ENCODE results near the gene ECHDC3. TPM values are rescaled to one million over a fixed set of nuclear protein-coding genes. Genes with fewer than 3 reads are reported as not detected.

Gene ECHDC3
- total and polyA plus RNA-seq, 2 of the 13 experiments (the other 11 are each of a cell fraction or from before 2014, with no cell fraction given): not detected

GRCh38 chr10:11715815-11716494 lies 26.2 kb upstream of the ECHDC3 start (continued):
- TF ChIP-seq, protein P1, sequence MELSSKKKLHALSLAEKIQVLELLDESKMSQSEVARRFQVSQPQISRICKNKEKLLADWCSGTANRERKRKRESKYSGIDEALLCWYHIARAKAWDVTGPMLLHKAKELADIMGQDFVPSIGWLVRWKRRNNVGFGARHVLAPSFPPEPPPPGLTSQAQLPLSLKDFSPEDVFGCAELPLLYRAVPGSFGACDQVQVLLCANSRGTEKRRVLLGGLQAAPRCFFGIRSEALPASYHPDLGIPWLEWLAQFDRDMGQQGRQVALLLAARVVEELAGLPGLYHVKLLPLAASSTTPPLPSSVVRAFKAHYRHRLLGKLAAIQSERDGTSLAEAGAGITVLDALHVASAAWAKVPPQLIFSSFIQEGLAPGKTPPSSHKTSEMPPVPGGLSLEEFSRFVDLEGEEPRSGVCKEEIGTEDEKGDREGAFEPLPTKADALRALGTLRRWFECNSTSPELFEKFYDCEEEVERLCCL (CRISPR knock-in tag; IDR thresholded peaks at IDR 0.05; ENCODE audit: borderline replicate concordance): 0 out of 2 replicates have a peak, but pooled peaks have one; percentile 41
- TF ChIP-seq SNRNP70 (IDR thresholded peaks at IDR 0.05; ENCODE audit: low read depth, low read length): no peak
- no peak for TF ChIP-seq KAT2B (IDR thresholded peaks at IDR 0.05; ENCODE audit: borderline replicate concordance, low read depth, low read length)
- no peak; the same call in 1 of the 2 replicates for TF ChIP-seq ZNF768 (CRISPR knock-in tag; IDR thresholded peaks at IDR 0.05)
- TF ChIP-seq FOSL1 (CRISPR knock-in tag; IDR thresholded peaks at IDR 0.05; ENCODE audit: borderline replicate concordance): no peak
- TF ChIP-seq SOX5 (CRISPR knock-in tag; IDR thresholded peaks at IDR 0.05; ENCODE audit: borderline replicate concordance): peak; percentile 93
- TF ChIP-seq SAP130 (CRISPR knock-in tag; IDR thresholded peaks at IDR 0.05; ENCODE audit: low read depth): peak; percentile 92
- no peak for TF ChIP-seq DZIP1 (CRISPR knock-in tag; IDR thresholded peaks at IDR 0.05)
- no peak for TF ChIP-seq ZNF850 (CRISPR knock-in tag; conservative IDR thresholded peaks at IDR 0.05)
- peak; percentile 88 for TF ChIP-seq FOXO1 (CRISPR knock-in tag; IDR thresholded peaks at IDR 0.05)
- peak; percentile 81 for TF ChIP-seq SMAD3 (CRISPR knock-in tag; IDR thresholded peaks at IDR 0.05)
- no peak for TF ChIP-seq ZNF234 (CRISPR knock-in tag; conservative IDR thresholded peaks at IDR 0.05)
- TF ChIP-seq, protein P2, sequence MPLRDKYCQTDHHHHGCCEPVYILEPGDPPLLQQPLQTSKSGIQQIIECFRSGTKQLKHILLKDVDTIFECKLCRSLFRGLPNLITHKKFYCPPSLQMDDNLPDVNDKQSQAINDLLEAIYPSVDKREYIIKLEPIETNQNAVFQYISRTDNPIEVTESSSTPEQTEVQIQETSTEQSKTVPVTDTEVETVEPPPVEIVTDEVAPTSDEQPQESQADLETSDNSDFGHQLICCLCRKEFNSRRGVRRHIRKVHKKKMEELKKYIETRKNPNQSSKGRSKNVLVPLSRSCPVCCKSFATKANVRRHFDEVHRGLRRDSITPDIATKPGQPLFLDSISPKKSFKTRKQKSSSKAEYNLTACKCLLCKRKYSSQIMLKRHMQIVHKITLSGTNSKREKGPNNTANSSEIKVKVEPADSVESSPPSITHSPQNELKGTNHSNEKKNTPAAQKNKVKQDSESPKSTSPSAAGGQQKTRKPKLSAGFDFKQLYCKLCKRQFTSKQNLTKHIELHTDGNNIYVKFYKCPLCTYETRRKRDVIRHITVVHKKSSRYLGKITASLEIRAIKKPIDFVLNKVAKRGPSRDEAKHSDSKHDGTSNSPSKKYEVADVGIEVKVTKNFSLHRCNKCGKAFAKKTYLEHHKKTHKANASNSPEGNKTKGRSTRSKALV (CRISPR knock-in tag; IDR thresholded peaks at IDR 0.05): peak; percentile 27; the same call in 1 of the 2 replicates
- TF ChIP-seq SIX4 (CRISPR knock-in tag; IDR thresholded peaks at IDR 0.05): peak; percentile 52; the same call in 1 of the 2 replicates
- TF ChIP-seq ESRRA (CRISPR knock-in tag; IDR thresholded peaks at IDR 0.05; ENCODE audit: low read depth): peak; percentile 93
- TF ChIP-seq ZNF143 (CRISPR knock-in tag; IDR thresholded peaks at IDR 0.05): peak; percentile 60; the same call in 1 of the 2 replicates
- TF ChIP-seq ASH2L (IDR thresholded peaks at IDR 0.05; ENCODE audit: insufficient read length, low read depth, low read length): peak; percentile 72
- 0 out of 2 replicates have a peak, but pooled peaks have one; percentile 46 for TF ChIP-seq MYNN (CRISPR knock-in tag; IDR thresholded peaks at IDR 0.05; ENCODE audit: low read depth)
- no peak for TF ChIP-seq ZNF484 (CRISPR knock-in tag; IDR thresholded peaks at IDR 0.05; ENCODE audit: borderline replicate concordance, low read depth)
- TF ChIP-seq MBNL3 (CRISPR knock-in tag; conservative IDR thresholded peaks at IDR 0.05): no peak
- TF ChIP-seq ZSCAN25 (CRISPR knock-in tag; IDR thresholded peaks at IDR 0.05): peak; percentile 35; the same call in 1 of the 2 replicates
- TF ChIP-seq ELF3 (CRISPR knock-in tag; IDR thresholded peaks at IDR 0.05): peak; percentile 95
- TF ChIP-seq ZNF274 (CRISPR knock-in tag; IDR thresholded peaks at IDR 0.05): peak; percentile 51; the same call in 1 of the 2 replicates
- no peak for TF ChIP-seq SNAI1 (CRISPR knock-in tag; IDR thresholded peaks at IDR 0.05; ENCODE audit: borderline replicate concordance)
- TF ChIP-seq FIP1L1 (IDR thresholded peaks at IDR 0.05; ENCODE audit: borderline replicate concordance, insufficient read depth, low read depth, low read length): no peak
- peak; percentile 80 for TF ChIP-seq ZBTB38 (CRISPR knock-in tag; IDR thresholded peaks at IDR 0.05)

All from HepG2 (cell line).